IMR-90 (cell line): ENCODE data around the gene PDGFC. TPM values are rescaled to one million over a fixed set of nuclear protein-coding genes. Genes with fewer than 3 reads are reported as not detected.
A peak's percentile ranks its signal among the peaks of the same experiment; 100 is the strongest.

Source experiments
- ATAC-seq: fragments of 200-7000 bp; cut with Tn5 transposase; 2 replicates; pipeline ENCODE4 v1.9.1; 2020; ENCODE audit warnings: low read depth, mild to moderate bottlenecking, moderate library complexity
- BruUV-seq: library from RNA; stranded (reverse); fragments of 400-500 nt; replicated peaks from 2 replicates; lab custom pipeline; 2021; lab: Mats Ljungman, UMichigan
- CTCF ChIA-PET: fragments of 300-600 bp; formaldehyde crosslinking; extraction: SDS; loops from one replicate; lab custom pipeline; 2021; ENCODE audit warnings: antibody characterized with exemption; lab: Yijun Ruan, JAX
- POLR2A ChIA-PET: fragments of 300-600 bp; sonication (Branson Sonifier 250); formaldehyde crosslinking; loops from one replicate; lab custom pipeline; 2022; ENCODE audit warnings: antibody characterized with exemption; ENCODE audit not compliant: unreplicated experiment; lab: Charles Lee
- DNase-seq: peaks from one replicate; pipeline ENCODE4 v3.0.0; 2013
- H2AFZ ChIP-seq: replicated peaks from 2 replicates; pipeline ENCODE3; 2013; ENCODE audit warnings: low read length, mild to moderate bottlenecking; ENCODE audit not compliant: poor library complexity
- H2AK5ac ChIP-seq: 2 replicates; pipeline ENCODE4 v1.6.1; 2013; ENCODE audit warnings: low read depth, low read length, inconsistent platforms
- H2AK9ac ChIP-seq: replicated peaks from 2 replicates; pipeline ENCODE3; 2013; ENCODE audit warnings: mild to moderate bottlenecking, low read depth, low read length, moderate library complexity; ENCODE audit not compliant: poor library complexity
- H2BK120ac ChIP-seq: 2 replicates; pipeline ENCODE4 v1.6.1; 2013; ENCODE audit warnings: low read depth, low read length, inconsistent platforms
- H2BK15ac ChIP-seq: 3 replicates; pipeline ENCODE4 v1.6.1; 2013; ENCODE audit warnings: low read depth, low read length, inconsistent platforms
- H2BK20ac ChIP-seq: 2 replicates; pipeline ENCODE4 v1.6.1; 2013; ENCODE audit warnings: low read depth, mild to moderate bottlenecking, inconsistent platforms, low read length, moderate library complexity
- H2BK5ac ChIP-seq: 2 replicates; pipeline ENCODE4 v1.6.1; 2013; ENCODE audit warnings: mild to moderate bottlenecking, low read depth, low read length, inconsistent platforms; ENCODE audit not compliant: poor library complexity, severe bottlenecking
- H3K14ac ChIP-seq: replicated peaks from 2 replicates; pipeline ENCODE4 v1.6.1; 2013; ENCODE audit warnings: low read depth, low read length, inconsistent platforms
- H3K18ac ChIP-seq: 2 replicates; pipeline ENCODE4 v1.6.1; 2013; ENCODE audit warnings: low read depth, low read length, control low read depth
- H3K23ac ChIP-seq: 2 replicates; pipeline ENCODE4 v1.6.1; 2013; ENCODE audit warnings: low read depth, low read length, inconsistent platforms
- H3K27ac ChIP-seq: 2 replicates; pipeline ENCODE4 v1.5.1; 2013; ENCODE audit warnings: mild to moderate bottlenecking, control low read depth, low read length; ENCODE audit not compliant: insufficient read depth
- H3K27me3 ChIP-seq: 2 replicates; pipeline ENCODE4 v1.6.1; 2013; ENCODE audit warnings: low read length; ENCODE audit not compliant: control insufficient read depth, insufficient read depth
- H3K36me3 ChIP-seq: 2 replicates; pipeline ENCODE4 v1.6.1; 2013; ENCODE audit warnings: low read length, mixed read lengths; ENCODE audit not compliant: control insufficient read depth, insufficient read depth
- H3K4ac ChIP-seq: 2 replicates; pipeline ENCODE4 v1.6.1; 2013; ENCODE audit warnings: low read depth, low read length, inconsistent platforms
- H3K4me1 ChIP-seq: 2 replicates; pipeline ENCODE4 v1.6.1; 2013; ENCODE audit warnings: low read length, mixed read lengths; ENCODE audit not compliant: control insufficient read depth, insufficient read depth
- H3K4me2 ChIP-seq: 2 replicates; pipeline ENCODE4 v1.6.1; 2013; ENCODE audit warnings: low read depth, mild to moderate bottlenecking, control low read depth, low read length, moderate library complexity
- H3K4me3 ChIP-seq: 2 replicates; pipeline ENCODE4 v1.5.1; 2013; ENCODE audit warnings: low read depth, mild to moderate bottlenecking, control low read depth, low read length, moderate library complexity; ENCODE audit not compliant: insufficient read depth
- H3K56ac ChIP-seq: 2 replicates; pipeline ENCODE4 v1.6.1; 2013; ENCODE audit warnings: low read length, inconsistent platforms; ENCODE audit not compliant: insufficient read depth; ENCODE audit errors: extremely low read depth
- H3K79me1 ChIP-seq, 2 experiments: 2 replicates each; pipeline ENCODE4 v1.6.1; 2013; ENCODE audit warnings: low read length in 2 of 2, inconsistent platforms in 1 of 2, low read depth in 1 of 2
- H3K9ac ChIP-seq: 2 replicates; pipeline ENCODE4 v1.6.1; 2013; ENCODE audit warnings: low read depth, low read length, control low read depth
- H3K9me1 ChIP-seq: 2 replicates; pipeline ENCODE4 v1.6.1; 2013; ENCODE audit warnings: low read length, inconsistent platforms; ENCODE audit not compliant: insufficient read depth
- H3K9me3 ChIP-seq: 2 replicates; pipeline ENCODE4 v1.6.1; 2013; ENCODE audit warnings: low read length; ENCODE audit not compliant: control insufficient read depth, insufficient read depth
- H4K20me1 ChIP-seq: 2 replicates; pipeline ENCODE4 v1.6.1; 2013; ENCODE audit warnings: low read length, inconsistent platforms; ENCODE audit not compliant: insufficient read depth
- H4K5ac ChIP-seq: 2 replicates; pipeline ENCODE4 v1.6.1; 2013; ENCODE audit warnings: mild to moderate bottlenecking, low read depth, low read length, control low read depth
- H4K8ac ChIP-seq, 2 experiments: 2 replicates each; pipeline ENCODE4 v1.6.1; 2013; ENCODE audit warnings: low read depth in 2 of 2, low read length in 2 of 2, control low read depth in 1 of 2, inconsistent platforms in 1 of 2
- H4K91ac ChIP-seq: 2 replicates; pipeline ENCODE4 v1.6.1; 2013; ENCODE audit warnings: low read depth, low read length, inconsistent platforms; ENCODE audit not compliant: insufficient read depth
- CHD1 ChIP-seq: IDR thresholded peaks from 2 replicates; pipeline ENCODE4 v1.6.1; 2012; ENCODE audit warnings: low read depth, low read length, improper control_type of control experiment
- FOS ChIP-seq: fragments of 150-350 bp; IDR thresholded peaks from 2 replicates; pipeline ENCODE4 v1.6.1; 2016; ENCODE audit warnings: low read depth, low read length
- MAFK ChIP-seq: IDR thresholded peaks from 2 replicates; pipeline ENCODE4 v1.6.1; 2012; ENCODE audit warnings: low read depth, low read length, improper control_type of control experiment
- MAZ ChIP-seq: IDR thresholded peaks from 2 replicates; pipeline ENCODE4 v1.6.1; 2012; ENCODE audit warnings: low read depth, mild to moderate bottlenecking, low read length, improper control_type of control experiment, moderate library complexity, borderline replicate concordance
- MXI1 ChIP-seq: IDR thresholded peaks from 2 replicates; pipeline ENCODE4 v1.6.1; 2012; ENCODE audit warnings: low read depth, mild to moderate bottlenecking, low read length, moderate library complexity, borderline replicate concordance
- NFE2L2 ChIP-seq: fragments of 150-350 bp; IDR thresholded peaks from 2 replicates; pipeline ENCODE4 v1.6.1; 2016; ENCODE audit warnings: low read depth, mild to moderate bottlenecking, low read length
- RAD21 ChIP-seq: IDR thresholded peaks from 2 replicates; pipeline ENCODE4 v1.6.1; 2012; ENCODE audit warnings: low read length, improper control_type of control experiment
- RCOR1 ChIP-seq: IDR thresholded peaks from 2 replicates; pipeline ENCODE4 v1.6.1; 2012; ENCODE audit warnings: mild to moderate bottlenecking, low read length, improper control_type of control experiment; ENCODE audit not compliant: insufficient replicate concordance
- RFX5 ChIP-seq: IDR thresholded peaks from 2 replicates; pipeline ENCODE4 v1.8.0; 2012; ENCODE audit warnings: low read depth, mild to moderate bottlenecking, low read length, moderate library complexity
- SMC3 ChIP-seq: fragments of 150-350 bp; IDR thresholded peaks from 2 replicates; pipeline ENCODE4 v1.6.1; 2016; ENCODE audit warnings: low read depth, mild to moderate bottlenecking, antibody characterized with exemption, low read length, moderate library complexity
- WGBS, 2 experiments: methylation state at CpG; one replicate each; pipeline versions ENCODE4 v1.1.5 to v1.1.7; 2013; ENCODE audit warnings: missing lambda C conversion rate in 2 of 2; ENCODE audit not compliant: insufficient read length in 1 of 2; ENCODE audit errors: extremely low coverage in 2 of 2; 5-methylcytosine and 5-hydroxymethylcytosine counted together
- dilution Hi-C: fragments of 300-500 bp; cut with HindIII; formaldehyde crosslinking; loops from one replicate; pipeline ENCODE4 v1.14.3; 2018; ENCODE audit warnings: low sequenced_read_pairs; ENCODE audit not compliant: unreplicated experiment
- in situ Hi-C: fragments of 300-500 bp; cut with MboI; formaldehyde crosslinking; loops from 3 replicates; pipeline ENCODE4 v1.14.3; 2019; ENCODE audit warnings: low sequenced_read_pairs, inconsistent platforms, mixed read lengths
- intact Hi-C: fragments of 100-400 bp; cut with micrococcal nuclease; formaldehyde crosslinking; loops from 2 replicates; pipeline ENCODE4 v1.10.0; 2022
- polyA plus RNA-seq, 3 experiments: library from polyadenylated mRNA; depleted of rRNA; stranded (reverse); fragments of >200 nt; gene quantifications; 2 replicates each; pipeline ENCODE4 v1.2.3, GENCODE V29; 2012; ENCODE audit warnings: low replicate concordance in 1 of 3
- total RNA-seq: library from RNA; depleted of rRNA; stranded (reverse); fragments of >200 nt; gene quantifications from 2 replicates; pipeline ENCODE4 v1.2.3, GENCODE V29; 2012

The PDGFC gene
- total and polyA plus RNA-seq, 2 of the 4 experiments (the other 2 are of a cell fraction): 19.8 to 90.7 TPM

GRCh38 chr4:156972379-156973015 is 898 bp upstream of the PDGFC start:
- peak overlapping the region; percentile 66 for H3K23ac ChIP-seq
- TF ChIP-seq NFE2L2 (no peak), MAFK (no peak), RCOR1 (no peak), SMC3 (no peak), MXI1 (no peak), CHD1 (no peak), MAZ (no peak), RAD21 (no peak), RFX5 (no peak), FOS (no peak)
- H3K18ac ChIP-seq: peak overlapping the region; percentile 63; the same call in 1 of the 2 replicates
- peak overlapping the region; percentile 44 for H4K5ac ChIP-seq
- H2BK5ac ChIP-seq: peak overlapping the region; percentile 63
- H2BK20ac ChIP-seq: peak overlapping the region; percentile 76
- 0 out of 2 replicates have a peak, but pooled peaks cover 3% of the 10 kb centered on the region for H3K9me1 ChIP-seq
- peak overlapping the region; percentile 20 for H2AK5ac ChIP-seq
- peak overlapping the region; percentile 46 for H2AFZ ChIP-seq
- H3K27ac ChIP-seq: peak overlapping the region; percentile 18; the same call in 1 of the 2 replicates
- intact Hi-C loops (loop anchor here (5.0 kb wide), 4 partner anchors 200 to 595 kb away; no protein-coding TSS in a partner anchor), in situ Hi-C loops (loop anchor here (5.0 to 25.0 kb wide), 2 partner anchors 75 to 1010 kb away; partner anchors contain the start of gene CTSO), dilution Hi-C loops (no loop called here)
- H3K4me3 ChIP-seq: peak overlapping the region; percentile 61; the same call in 1 of the 2 replicates
- H3K9ac ChIP-seq: peak overlapping the region; percentile 15; the same call in 1 of the 2 replicates
- ATAC-seq (no peak), DNase-seq (peak; percentile 18)
- H3K4me1 ChIP-seq: peaks cover 18% of the 10 kb centered on the region
- no peaks in the 10 kb centered on the region for H3K27me3 ChIP-seq
- H2BK15ac ChIP-seq: peak overlapping the region; percentile 81; the same call in 2 of the 3 replicates
- peak overlapping the region; percentile 50 for H2BK120ac ChIP-seq
- H4K91ac ChIP-seq: peak overlapping the region; percentile 76
- H3K56ac ChIP-seq: peak overlapping the region; percentile 53
- 59% methylated on average over 3 of the region's 8 CpGs; no CpG with 5 or more reads in 1 of the 2 experiments for whole genome bisulfite sequencing, 2 experiments
- H3K4me2 ChIP-seq: peak overlapping the region; percentile 77
- peak overlapping the region; percentile 60 to 76 for H4K8ac ChIP-seq
- 0 out of 2 replicates have a peak overlapping the region, but pooled peaks have one; percentile 6 for H3K14ac ChIP-seq
- H3K4ac ChIP-seq: peak overlapping the region; percentile 59
- no peak overlapping the region for H2AK9ac ChIP-seq
- H3K79me1 ChIP-seq: peaks cover 18 to 26% of the 10 kb centered on the region in 2 experiments; a peak in 3 of 4 replicates
- no peaks in the 10 kb centered on the region for H3K9me3 ChIP-seq
- no peaks in the 10 kb centered on the region for H3K36me3 ChIP-seq
- CTCF ChIA-PET: interaction anchor here (1.0 to 1.5 kb wide), 2 partner anchors 9 to 73 kb away, joined by 3 to 9 read pairs; no protein-coding TSS in a partner anchor
- POLR2A ChIA-PET: interaction anchor here (0.5 to 0.6 kb wide), 2 partner anchors 97 to 364 kb away, joined by 3 read pairs; no protein-coding TSS in a partner anchor
- no TSS peak for BruUV-seq
- no peaks in the 10 kb centered on the region for H4K20me1 ChIP-seq
